Hematopoietic multipotent progenitor cell (in vitro differentiated cells): ENCODE results near the gene ACTL7A. TPM values are rescaled to one million over a fixed set of nuclear protein-coding genes. Genes with fewer than 3 reads are reported as not detected.
"Not testable (repeated sequence)": the region's sequence is repeated elsewhere in the genome, so short reads cannot be mapped to it uniquely, and the experiment has no call there.

Experiments used
- DNase-seq, 3 donors: peaks; one replicate each; pipeline ENCODE4 v3.0.0-alpha.2; 2011 to 2015; ENCODE audit warnings: low read depth in 2 of 3, low spot score in 2 of 3
- total RNA-seq: library from RNA; depleted of rRNA; stranded (reverse); fragments of >200 nt; gene quantifications from one replicate; pipeline ENCODE4 v1.2.3, GENCODE V29; 2012

ACTL7A gene, protein sequence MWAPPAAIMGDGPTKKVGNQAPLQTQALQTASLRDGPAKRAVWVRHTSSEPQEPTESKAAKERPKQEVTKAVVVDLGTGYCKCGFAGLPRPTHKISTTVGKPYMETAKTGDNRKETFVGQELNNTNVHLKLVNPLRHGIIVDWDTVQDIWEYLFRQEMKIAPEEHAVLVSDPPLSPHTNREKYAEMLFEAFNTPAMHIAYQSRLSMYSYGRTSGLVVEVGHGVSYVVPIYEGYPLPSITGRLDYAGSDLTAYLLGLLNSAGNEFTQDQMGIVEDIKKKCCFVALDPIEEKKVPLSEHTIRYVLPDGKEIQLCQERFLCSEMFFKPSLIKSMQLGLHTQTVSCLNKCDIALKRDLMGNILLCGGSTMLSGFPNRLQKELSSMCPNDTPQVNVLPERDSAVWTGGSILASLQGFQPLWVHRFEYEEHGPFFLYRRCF
- not detected for total RNA-seq

- DNase-seq, result no peak
Measured at GRCh38 chr9:108861997-108862396, at the start of gene ACTL7A. TSS of gene ACTL7A (plus strand) at chr9:108862266. CDS start at chr9:108862323, 57 bp downstream.

DNA sequence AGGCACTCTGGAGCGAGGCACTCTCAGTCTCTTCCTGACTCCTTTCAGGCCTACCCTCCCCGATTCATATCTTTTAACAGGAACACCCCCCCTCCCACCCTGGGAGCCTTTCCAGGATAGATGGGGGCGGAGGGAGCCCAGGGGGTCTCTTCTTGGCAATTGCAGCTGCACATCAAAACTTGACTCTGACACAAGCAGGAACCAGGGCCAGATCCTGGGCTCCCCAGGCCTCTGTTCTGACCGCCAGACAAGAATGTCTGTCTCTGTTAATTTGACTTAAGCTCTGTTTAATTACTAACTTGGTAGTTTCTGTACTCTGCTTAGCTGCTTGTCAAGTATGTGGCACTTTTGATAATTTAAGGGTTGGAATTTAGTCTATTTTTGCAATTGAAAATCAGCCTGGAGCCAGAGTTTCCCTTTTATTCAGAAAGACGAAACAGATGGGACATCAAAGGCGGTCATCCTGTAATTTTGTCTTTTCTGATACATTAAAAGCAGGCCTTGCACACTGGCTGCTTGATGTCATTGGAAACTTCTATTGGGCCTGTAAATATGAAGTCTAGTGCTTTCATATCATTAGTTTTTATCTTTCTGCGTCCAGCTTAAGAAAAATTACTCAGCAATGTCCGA, 49.6 kb upstream of the ACTL7A start:
- no peak for DNase-seq

DNA sequence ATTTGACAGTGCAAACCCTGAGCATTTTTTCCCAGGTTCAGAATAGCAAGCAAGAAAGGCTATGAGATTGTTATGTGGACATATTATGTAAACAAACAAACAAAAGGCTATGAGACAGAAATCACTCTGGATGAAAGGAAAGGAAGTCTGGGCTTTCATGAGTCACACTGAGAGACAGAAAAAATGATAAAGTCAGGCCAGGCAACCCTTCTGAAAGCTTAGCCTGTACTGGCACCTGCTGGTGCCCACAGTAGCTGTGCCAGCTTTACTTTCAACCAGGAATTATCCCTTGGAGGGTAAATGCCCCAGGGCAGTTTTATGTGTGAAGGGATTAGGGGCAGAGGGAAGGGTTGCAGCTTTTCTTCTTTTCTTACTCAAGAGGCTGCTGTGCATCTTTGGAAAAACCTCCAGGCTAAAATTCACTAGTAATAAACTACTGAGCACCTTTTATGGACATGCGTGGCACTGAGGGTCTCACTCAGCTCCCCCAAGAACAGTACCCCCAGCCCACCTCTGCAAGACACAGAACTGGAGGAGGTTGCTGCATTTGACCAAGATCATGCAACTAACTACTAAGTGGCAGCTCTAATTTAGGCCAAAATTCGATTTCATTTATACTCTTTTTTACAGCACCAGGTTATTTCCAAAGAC, 48.0 kb upstream of the ACTL7A start:
- peak in 2 of 3 donors; percentile 57 to 73 for DNase-seq

- no peak for DNase-seq
Measured at GRCh38 chr9:108815156-108815555, 46.9 kb upstream of the ACTL7A start.

- DNase-seq, result peak in 2 of 3 donors; percentile 15 to 55
Measured at GRCh38 chr9:108816037-108816436, 46.0 kb upstream of the ACTL7A start.

DNA sequence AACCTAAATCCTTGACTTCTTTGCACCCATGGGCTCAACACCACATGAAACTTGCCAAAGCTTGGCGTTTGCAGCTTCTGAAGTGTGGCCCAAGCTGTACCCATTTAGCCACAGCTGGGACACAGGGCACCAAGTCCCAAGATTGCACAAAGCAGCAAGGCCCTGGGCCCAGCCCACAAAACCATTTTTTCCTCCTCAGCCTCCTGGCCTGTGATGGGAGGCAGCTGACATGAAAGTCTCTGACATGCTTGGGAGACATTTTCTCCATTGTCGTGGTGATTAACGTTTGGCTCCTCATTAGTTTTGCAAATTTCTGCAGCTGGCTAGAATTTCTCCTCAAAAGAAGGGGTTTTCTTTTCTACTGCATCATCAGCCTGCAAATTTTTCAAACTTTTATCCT, 38.2 kb upstream of the ACTL7A start:
- DNase-seq, result no peak

DNA sequence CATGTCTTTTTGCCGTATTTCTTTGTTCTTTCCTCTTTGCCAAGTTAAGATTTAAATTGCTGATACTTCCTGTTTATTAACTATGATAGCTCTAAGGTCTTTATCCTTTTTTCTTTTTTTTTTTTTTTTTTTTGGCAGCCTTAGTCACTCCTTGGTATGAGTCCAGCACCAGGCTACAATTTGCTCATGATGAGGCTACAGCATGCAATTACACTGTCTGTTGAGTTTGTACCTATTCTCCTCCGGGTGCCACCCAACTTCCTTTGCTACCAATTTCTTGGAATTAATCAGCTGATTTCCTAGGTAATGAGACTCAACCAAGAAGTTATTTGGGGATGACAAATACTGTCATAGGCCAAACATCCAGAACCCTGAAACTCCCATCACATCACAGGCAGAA, 31.8 kb upstream of the ACTL7A start:
- no peak for DNase-seq

DNA sequence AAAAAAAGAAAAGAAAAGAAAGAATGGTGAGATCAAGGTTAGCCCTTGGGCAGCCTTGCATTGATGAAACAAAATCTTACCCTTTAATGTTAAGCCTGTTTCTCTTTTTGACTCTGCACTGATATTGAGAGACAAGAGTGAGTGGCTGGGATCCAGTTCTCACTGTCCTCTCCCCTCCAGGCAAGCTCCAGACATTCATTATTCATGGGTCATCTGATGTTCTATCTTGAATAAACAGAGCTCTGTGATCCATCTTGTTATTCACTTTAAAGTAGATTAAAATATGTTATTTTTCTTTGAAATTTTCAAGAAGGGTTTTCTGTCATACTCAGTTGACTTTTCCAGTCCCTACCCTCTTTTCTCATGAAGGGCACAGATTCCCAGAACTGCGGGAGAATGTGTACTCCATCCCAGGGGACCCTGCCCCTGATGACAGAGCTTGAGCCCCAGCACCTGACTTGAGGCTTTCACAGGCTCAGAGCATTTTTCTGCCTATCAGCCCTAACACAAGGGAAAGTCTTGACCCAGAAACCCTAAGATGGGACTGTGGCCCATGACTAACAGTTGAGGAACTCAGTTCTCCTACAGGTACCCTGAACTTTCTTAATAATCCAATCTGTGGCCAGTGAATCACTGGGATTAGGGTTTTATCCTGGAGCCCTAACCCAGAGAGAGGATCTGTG, 30.4 kb upstream of the ACTL7A start:
- no peak for DNase-seq

DNA sequence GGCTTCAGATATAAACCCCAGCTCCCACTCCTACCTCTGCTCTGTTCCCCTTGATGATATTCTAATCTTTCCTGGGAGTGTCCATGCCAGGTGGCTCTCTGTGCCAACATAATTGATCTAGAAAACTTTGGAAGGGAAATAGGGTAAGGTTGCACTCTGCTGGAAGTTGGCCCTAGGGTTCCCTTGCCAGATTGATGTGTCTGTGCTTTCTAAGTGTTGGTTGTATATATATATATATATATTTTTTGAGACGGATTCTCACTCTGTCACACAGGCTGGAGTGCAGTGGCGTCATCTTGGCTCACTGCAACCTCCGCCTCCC, 29.9 kb upstream of the ACTL7A start:
- DNase-seq, result no peak

GRCh38 chr9:108834959-108835665, 27.0 kb upstream of the ACTL7A start:
- DNase-seq, result peak in 2 of 3 donors; percentile 44 to 89

DNA sequence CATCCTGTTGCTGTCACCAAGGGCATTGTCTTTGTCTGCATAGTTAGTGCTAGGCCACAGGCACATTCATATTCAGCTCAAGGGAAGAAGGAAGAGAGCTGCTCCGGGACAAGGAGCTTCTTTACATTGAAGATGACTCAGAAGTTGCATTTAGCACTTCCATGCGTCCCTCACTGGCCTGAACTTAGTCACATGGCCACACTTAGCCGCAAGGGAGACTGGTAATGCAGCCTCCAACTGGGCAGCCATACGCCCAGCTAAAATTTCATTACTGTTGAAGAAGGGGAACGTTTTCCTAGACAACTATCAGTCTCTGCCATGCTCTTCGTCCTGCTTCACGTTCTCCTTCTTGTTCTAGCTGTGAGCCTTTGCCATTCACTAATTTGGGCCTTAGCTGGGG, 26.2 kb upstream of the ACTL7A start:
- DNase-seq, result no peak

DNA sequence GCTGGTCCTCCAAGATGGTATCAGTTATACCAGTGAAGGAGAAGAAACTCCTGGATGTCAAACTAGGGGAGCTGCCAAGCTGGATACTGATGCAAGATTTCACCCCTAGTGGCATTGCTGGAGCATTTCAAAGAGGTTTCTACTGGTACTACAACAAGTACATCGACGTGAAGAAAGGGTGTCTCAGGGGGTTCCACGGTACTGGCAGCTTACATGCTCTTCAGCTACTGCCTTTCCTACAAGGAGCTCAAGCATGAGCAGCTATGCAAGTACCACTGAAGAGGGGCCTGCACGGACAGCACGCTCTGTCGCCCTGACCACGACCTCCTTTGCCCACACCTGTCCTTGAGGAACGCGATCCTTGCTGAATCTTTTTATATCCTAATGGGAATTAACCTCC, 25.7 kb upstream of the ACTL7A start:
- DNase-seq, result no peak

DNA sequence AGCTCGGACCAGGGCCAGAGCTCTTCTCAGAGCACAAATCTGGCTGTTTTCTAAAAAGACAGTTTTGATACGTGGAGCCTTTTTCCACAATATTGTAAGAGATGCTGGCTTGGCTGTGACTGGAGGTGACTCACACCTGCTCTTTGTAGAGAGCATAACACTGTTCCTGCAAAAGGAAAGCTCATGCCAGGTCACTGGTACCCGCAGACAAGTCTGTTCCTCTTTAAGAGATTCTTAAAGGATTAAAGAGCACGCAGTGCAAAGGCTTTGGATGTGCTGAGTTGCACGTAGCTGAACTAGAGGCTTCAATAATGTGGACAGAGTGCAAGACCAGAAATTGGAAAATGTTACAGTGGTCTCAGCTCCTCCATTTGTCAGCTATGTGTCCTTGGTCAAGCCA, 25.3 kb upstream of the ACTL7A start:
- no peak for DNase-seq

GRCh38 chr9:108837530-108837929, 24.5 kb upstream of the ACTL7A start:
- no peak for DNase-seq

DNA sequence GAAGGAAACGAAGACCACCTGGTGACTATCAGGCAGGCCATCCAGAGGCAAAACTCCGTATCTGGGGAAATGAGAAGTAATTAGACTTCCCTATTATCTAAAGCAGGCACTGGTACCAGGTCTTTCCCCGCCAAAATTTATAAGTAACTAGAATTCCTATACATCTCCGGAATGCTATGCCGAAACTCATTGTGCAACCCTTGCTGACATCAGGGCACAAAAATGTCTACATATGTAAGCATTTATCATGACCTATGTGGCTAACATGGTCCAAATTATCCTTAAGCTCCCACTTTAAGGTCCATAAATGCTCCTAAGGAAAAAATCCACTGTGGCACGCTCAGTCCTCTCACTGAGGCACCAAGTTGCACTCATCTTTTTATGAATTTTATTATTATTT, 24.0 kb upstream of the ACTL7A start:
- DNase-seq, result no peak

DNA sequence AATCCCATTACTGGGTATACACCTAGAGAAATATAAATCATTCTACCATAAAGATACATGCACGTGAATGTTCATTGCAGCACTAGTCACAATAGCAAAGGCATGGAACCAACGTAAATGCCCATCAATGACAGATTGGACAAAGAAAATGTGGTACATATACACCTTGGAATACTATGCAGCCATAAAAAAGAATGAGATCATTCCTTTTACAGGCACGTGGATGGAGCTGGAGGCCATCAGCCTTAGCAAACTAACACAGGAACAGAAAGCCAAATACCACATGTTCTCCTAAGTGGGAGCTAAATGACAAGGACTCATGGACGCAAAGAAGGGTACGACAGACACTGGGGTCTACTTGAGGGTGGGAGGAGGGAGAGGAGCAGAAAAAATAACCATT, 22.5 kb upstream of the ACTL7A start:
- not testable (repeated sequence) for DNase-seq

DNA sequence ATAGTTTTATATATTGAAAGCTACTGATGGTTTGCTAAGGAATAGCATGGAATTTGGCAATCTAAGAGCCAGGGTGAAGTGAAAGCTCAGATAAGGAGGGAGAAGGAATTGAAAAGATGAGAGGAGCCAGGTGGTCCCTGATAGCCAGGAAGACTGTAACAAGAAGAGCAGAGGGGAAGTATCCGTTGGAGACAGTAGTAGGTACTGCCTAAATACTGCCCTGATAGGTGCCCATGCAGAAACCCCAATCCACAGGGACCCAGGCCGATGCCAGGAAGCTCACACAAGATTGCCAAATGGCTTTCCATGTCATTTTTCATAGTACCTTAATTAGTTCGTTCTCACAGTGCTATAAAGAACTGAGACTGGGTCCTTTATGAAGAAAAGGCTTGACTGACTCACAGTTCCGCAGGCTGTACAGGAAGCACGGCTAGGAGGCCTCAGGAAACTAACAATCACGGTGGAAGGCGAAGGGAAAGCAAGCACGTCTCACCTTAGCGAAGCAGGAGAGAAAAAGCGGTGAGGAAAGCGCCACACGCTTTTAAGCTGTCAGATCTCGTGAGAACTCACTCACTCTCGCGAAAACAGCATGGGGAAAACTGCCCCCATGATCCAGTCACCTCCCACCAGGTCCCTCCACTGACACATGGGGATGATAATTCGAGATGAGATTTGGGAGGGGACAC, 19.3 kb upstream of the ACTL7A start:
- peak in 2 of 3 donors; percentile 51 to 69 for DNase-seq

DNA sequence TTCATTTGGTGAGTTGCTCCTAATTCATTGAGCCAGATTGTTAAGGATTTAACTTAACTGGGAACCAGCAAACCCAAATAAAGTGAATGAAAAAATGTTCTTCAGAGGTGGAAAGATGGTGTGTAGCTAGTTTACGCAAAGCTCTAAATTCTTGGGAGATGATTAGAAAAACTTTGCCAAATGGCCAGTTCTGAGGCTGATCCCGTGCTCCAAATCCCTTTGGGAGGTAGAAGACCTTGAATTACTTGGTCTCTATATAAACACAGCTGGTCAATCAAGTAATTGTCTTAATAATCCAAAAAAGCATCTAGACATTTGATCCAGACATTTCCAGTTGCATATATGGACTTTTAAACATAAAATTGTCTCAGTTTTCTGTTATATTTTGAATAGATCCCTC, 17.7 kb upstream of the ACTL7A start:
- DNase-seq, result no peak

GRCh38 chr9:108844856-108845255, 17.2 kb upstream of the ACTL7A start:
- DNase-seq, result no peak

DNA sequence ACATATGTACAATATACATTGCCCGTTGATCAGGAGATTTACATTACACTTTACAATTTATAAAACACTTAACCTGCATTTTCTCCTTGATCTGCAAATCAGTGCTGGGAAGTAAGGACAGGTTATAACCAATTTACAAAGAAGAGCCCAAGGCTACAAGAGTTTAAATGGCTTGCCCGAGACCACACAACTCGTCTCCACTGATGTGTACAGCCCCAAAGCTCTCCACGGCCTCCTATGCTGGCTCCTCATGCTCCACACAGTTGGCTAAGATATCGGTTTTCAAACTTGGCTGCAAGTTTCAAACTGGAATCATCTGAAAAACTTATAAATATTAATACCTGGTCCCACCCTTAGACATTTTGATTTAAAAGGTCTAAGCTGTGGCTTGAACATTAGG, 16.6 kb upstream of the ACTL7A start:
- no peak for DNase-seq
